ENCODE data around the gene AP2A2. TPM values are rescaled to one million over a fixed set of nuclear protein-coding genes. Genes with fewer than 3 reads are reported as not detected.

Gene AP2A2
- total and polyA plus RNA-seq, 2 donors (not counting 1 experiment from before 2014, with no cell fraction given) = 53.1 to 57.0 TPM

DNA sequence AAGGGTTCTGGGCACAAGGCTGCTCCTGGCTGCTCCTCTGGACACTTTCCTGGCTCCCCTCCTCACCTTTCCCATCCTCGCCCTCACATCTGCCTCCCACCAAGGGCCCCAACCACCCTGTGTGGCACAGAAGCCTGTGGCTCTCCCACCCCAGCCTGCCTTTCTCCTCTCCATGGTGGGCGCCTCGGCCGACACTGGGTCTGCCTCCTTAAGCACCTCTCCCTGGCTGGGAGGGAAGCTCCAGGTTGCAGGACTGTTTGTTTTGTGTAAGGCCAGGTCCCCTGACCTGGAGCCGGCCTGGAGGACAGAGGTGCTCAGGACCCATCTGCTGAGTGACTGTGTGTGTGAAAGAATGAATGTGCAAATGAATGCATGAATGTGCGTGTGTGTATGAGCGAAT, 96.7 kb downstream of the AP2A2 start:
- H3K27me3 Mint-ChIP-seq = no peaks in the 10 kb centered on the region
- no peak overlapping the region for H3K27ac ChIP-seq (ENCODE audit: low read length in 2 of 2)
- no peaks in the 10 kb centered on the region for H3K4me1 ChIP-seq (ENCODE audit: control insufficient read depth in 2 of 2, insufficient read depth in 2 of 2, low read length in 2 of 2)
- intact Hi-C loops (cut with micrococcal nuclease) = no loop called here
- H4K20me1 ChIP-seq (ENCODE audit: control insufficient read depth, insufficient read depth, low read length, poor library complexity, severe bottlenecking) = no peaks in the 10 kb centered on the region
- no peak for ATAC-seq (ENCODE audit: low read depth)
- H2AFZ ChIP-seq (ENCODE audit: insufficient read depth, low read depth, low read length, poor library complexity, severe bottlenecking) = no peak overlapping the region
- WGBS (ENCODE audit: insufficient coverage) = 97% methylated on average over 4 of the region's 7 CpGs
- ChIA-PET POLR2A (no interaction called here), CTCF (no interaction called here)
- H3K4me3 Mint-ChIP-seq = no peak overlapping the region
- no peaks in the 10 kb centered on the region for H3K9me3 Mint-ChIP-seq (ENCODE audit: insufficient read depth)
- no peaks in the 10 kb centered on the region for H3K36me3 ChIP-seq (replicated peaks in 1 of 2; ENCODE audit: control extremely low read depth in 1 of 2, control insufficient read depth in 1 of 2, extremely low read depth in 1 of 2, insufficient read depth in 2 of 2, low read length in 1 of 2)
- TF ChIP-seq EZH2 (IDR thresholded peaks at IDR 0.05; ENCODE audit: borderline replicate concordance, insufficient read depth, low read depth, low read length, poor library complexity, severe bottlenecking) = no peak
- TF ChIP-seq, protein P1, sequence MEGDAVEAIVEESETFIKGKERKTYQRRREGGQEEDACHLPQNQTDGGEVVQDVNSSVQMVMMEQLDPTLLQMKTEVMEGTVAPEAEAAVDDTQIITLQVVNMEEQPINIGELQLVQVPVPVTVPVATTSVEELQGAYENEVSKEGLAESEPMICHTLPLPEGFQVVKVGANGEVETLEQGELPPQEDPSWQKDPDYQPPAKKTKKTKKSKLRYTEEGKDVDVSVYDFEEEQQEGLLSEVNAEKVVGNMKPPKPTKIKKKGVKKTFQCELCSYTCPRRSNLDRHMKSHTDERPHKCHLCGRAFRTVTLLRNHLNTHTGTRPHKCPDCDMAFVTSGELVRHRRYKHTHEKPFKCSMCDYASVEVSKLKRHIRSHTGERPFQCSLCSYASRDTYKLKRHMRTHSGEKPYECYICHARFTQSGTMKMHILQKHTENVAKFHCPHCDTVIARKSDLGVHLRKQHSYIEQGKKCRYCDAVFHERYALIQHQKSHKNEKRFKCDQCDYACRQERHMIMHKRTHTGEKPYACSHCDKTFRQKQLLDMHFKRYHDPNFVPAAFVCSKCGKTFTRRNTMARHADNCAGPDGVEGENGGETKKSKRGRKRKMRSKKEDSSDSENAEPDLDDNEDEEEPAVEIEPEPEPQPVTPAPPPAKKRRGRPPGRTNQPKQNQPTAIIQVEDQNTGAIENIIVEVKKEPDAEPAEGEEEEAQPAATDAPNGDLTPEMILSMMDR (IDR thresholded peaks at IDR 0.05) = no peak
- no peaks in the 10 kb centered on the region for H3K27me3 ChIP-seq (replicated peaks in 1 of 4; ENCODE audit: control extremely low read depth in 1 of 4, control insufficient read depth in 3 of 4, insufficient read depth in 4 of 4, low read length in 3 of 4)
- no peak overlapping the region for H3K27ac Mint-ChIP-seq
- H3K4me2 ChIP-seq (replicated peaks; ENCODE audit: low read depth, low read length, poor library complexity, severe bottlenecking) = no peak overlapping the region
- H3K4me3 ChIP-seq (ENCODE audit: control extremely low read depth in 1 of 5, extremely low read depth in 1 of 5, insufficient read depth in 1 of 5, low read depth in 2 of 5, low read length in 4 of 5) = no peak overlapping the region
- H3K79me2 ChIP-seq (ENCODE audit: control insufficient read depth, insufficient read depth, low read length) = peaks cover 3% of the 10 kb centered on the region
- H3K9me3 ChIP-seq (ENCODE audit: control extremely low read depth in 1 of 3, control insufficient read depth in 2 of 3, insufficient read depth in 1 of 3, low read length in 2 of 3) = peaks cover 0 to 2% (median 0%) of the 10 kb centered on the region in 3 donors
- DNase-seq = no peak
- H3K9ac ChIP-seq (ENCODE audit: low read length) = no peak overlapping the region
- H3K4me1 Mint-ChIP-seq = no peaks in the 10 kb centered on the region

DNA sequence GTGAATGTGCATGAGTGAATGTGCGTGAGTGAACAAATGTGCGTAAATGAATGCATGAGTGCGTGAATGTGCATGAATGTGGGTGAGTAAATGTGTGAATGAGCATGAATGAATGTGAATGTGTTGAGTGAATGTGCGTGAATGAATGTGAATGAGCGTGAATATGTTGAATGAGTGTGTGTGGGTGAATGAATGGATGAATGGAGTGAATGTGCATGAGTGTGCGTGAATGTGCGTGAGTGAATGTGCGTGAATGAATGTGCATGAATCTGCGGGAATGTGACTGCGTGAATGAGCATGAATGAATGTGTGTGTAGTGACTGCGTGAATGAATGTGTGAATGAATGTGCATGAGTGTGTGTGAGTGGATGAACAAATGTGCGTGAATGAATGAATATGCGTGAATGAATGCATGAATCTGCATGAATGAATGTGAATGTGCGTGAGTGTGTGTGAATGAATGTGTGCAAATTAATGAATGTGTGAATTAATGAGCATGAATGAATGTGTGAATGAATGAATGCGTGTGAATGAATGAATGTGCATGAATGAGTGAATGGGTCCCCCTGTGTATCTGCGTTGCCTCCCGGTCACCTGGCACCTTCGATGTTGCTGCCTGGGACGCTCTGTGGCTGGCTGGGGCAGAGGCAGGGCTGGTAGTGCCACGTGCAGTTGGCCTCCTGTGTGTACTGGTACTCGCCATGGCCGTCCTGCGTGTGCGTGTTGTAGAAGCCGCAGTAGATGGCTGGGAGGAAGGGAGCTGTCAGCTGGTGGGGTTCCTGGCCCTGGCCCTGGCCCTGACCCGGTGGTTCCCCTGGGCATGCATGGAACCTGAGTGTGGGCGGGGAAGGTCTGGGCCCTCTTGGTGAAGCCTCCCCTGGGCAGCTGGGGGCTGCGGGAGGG, 97.5 kb downstream of the AP2A2 start:
- Mint-ChIP-seq H3K27ac (no peak overlapping the region), H3K9me3 (ENCODE audit: insufficient read depth) (no peaks in the 10 kb centered on the region), H3K27me3 (no peaks in the 10 kb centered on the region), H3K4me1 (no peaks in the 10 kb centered on the region), H3K4me3 (no peak overlapping the region)
- H3K4me2 ChIP-seq (replicated peaks; ENCODE audit: low read depth, low read length, poor library complexity, severe bottlenecking) = no peak overlapping the region
- peaks cover 0 to 2% (median 0%) of the 10 kb centered on the region in 3 donors for H3K9me3 ChIP-seq (ENCODE audit: control extremely low read depth in 1 of 3, control insufficient read depth in 2 of 3, insufficient read depth in 1 of 3, low read length in 2 of 3)
- no peaks in the 10 kb centered on the region for H3K79me2 ChIP-seq (ENCODE audit: control insufficient read depth, insufficient read depth, low read length)
- ChIA-PET CTCF (no interaction called here), POLR2A (no interaction called here)
- DNase-seq = no peak
- H3K9ac ChIP-seq (ENCODE audit: low read length) = no peak overlapping the region
- no peak overlapping the region for H3K4me3 ChIP-seq (ENCODE audit: control extremely low read depth in 1 of 5, extremely low read depth in 1 of 5, insufficient read depth in 1 of 5, low read depth in 2 of 5, low read length in 4 of 5)
- no peak overlapping the region for H2AFZ ChIP-seq (ENCODE audit: insufficient read depth, low read depth, low read length, poor library complexity, severe bottlenecking)
- TF ChIP-seq EZH2 (IDR thresholded peaks at IDR 0.05; ENCODE audit: borderline replicate concordance, insufficient read depth, low read depth, low read length, poor library complexity, severe bottlenecking) = no peak
- TF ChIP-seq, protein P1 (IDR thresholded peaks at IDR 0.05) = no peak
- no peak for ATAC-seq (ENCODE audit: low read depth)
- H3K27me3 ChIP-seq (replicated peaks in 1 of 4; ENCODE audit: control extremely low read depth in 1 of 4, control insufficient read depth in 3 of 4, insufficient read depth in 4 of 4, low read length in 3 of 4) = no peaks in the 10 kb centered on the region
- H3K27ac ChIP-seq (ENCODE audit: low read length in 2 of 2) = no peak overlapping the region
- H3K36me3 ChIP-seq (replicated peaks in 1 of 2; ENCODE audit: control extremely low read depth in 1 of 2, control insufficient read depth in 1 of 2, extremely low read depth in 1 of 2, insufficient read depth in 2 of 2, low read length in 1 of 2) = no peaks in the 10 kb centered on the region
- no peaks in the 10 kb centered on the region for H3K4me1 ChIP-seq (ENCODE audit: control insufficient read depth in 2 of 2, insufficient read depth in 2 of 2, low read length in 2 of 2)
- H4K20me1 ChIP-seq (ENCODE audit: control insufficient read depth, insufficient read depth, low read length, poor library complexity, severe bottlenecking) = no peaks in the 10 kb centered on the region
- WGBS (ENCODE audit: insufficient coverage) = 97% methylated on average over 28 of the region's 28 CpGs
- intact Hi-C loops (cut with micrococcal nuclease) = no loop called here

Data from B cell (primary cell).